H1 (cell line): ENCODE measurements around the gene CKAP5. TPM values are rescaled to one million over a fixed set of nuclear protein-coding genes. Genes with fewer than 3 reads are reported as not detected.

Source experiments
- CEBPB ChIP-seq: IDR thresholded peaks from 2 replicates; pipeline ENCODE4 v1.6.1; 2012; ENCODE audit warnings: low read depth, low read length
- CHD2 ChIP-seq: IDR thresholded peaks from 2 replicates; pipeline ENCODE4 v1.6.1; 2012; ENCODE audit warnings: low read length, improper control_type of control experiment
- E2F6 ChIP-seq: IDR thresholded peaks from 2 replicates; pipeline ENCODE4 v1.6.1; 2012; ENCODE audit warnings: inconsistent platforms
- KDM1A ChIP-seq: fragments of 200-600, 300-600 bp; sonication (generic); IDR thresholded peaks from 2 replicates; pipeline ENCODE4 v1.7.1; 2016; ENCODE audit warnings: mild to moderate bottlenecking, low read length, borderline replicate concordance
- polyA plus RNA-seq, 7 experiments: library from polyadenylated mRNA; depleted of rRNA in 3 of 7; stranded (reverse) in 5 of 7; unstranded in 2 of 7; fragments of >200 nt in 5 of 7; fragments of 200-250 nt in 2 of 7; gene quantifications; 1 replicate in 5 of 7; 2 replicates in 1 of 7; 4 replicates in 1 of 7; pipeline versions ENCODE4 v1.2.1 to v1.2.3, GENCODE V29; 2011 to 2013; ENCODE audit warnings: missing spikeins in 2 of 7, mixed read lengths in 2 of 7
- total RNA-seq: library from RNA; stranded (reverse); fragmentation: NEBNext Ultra II Directional; extraction: Animal tissue kit (Norgen Biotek cat#: 25700); gene quantifications from 2 replicates; pipeline ENCODE4 v1.2.1, GENCODE V29; 2021

The CKAP5 gene
- total and polyA plus RNA-seq, 2 of the 8 experiments (the other 6 are each of a cell fraction or from before 2014, with no cell fraction given), result 64.8 to 185 TPM

GRCh38 chr11:46697723-46698122, 148.4 kb downstream of the CKAP5 start (continued):
- TF ChIP-seq CEBPB (no peak), E2F6 (no peak), KDM1A (no peak), CHD2 (no peak)
